T1000 (cell line): ENCODE measurements around the gene CCNH.

Experiments used
- DNase-seq: peaks from one replicate; lab custom pipeline; 2025; ENCODE audit warnings: mixed read lengths; lab: John Stamatoyannopoulos, UW

The CCNH gene

DNA sequence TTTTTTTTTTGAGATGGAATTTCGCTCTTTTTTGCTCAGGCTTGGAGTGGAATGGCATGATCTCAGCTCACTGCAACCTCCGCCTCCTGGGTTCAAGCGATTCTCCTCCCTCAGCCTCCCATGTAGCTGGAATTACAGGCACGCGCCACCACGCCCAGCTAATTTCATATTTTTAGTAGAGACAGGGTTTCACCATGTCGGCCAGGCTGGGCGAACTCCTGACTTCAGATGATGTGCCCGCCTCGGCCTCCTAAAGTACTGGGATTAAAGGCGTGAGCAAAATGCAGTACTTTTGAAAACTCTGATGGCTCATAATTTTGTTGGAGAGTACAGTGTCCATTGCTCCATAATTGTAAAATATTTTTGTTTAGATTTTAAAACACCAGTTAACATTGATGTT is 52.6 kb downstream of the CCNH start:
- DNase-seq = no peak

- DNase-seq = no peak
Measured at GRCh38 chr5:87359106-87359505, 53.6 kb downstream of the CCNH start.

DNA sequence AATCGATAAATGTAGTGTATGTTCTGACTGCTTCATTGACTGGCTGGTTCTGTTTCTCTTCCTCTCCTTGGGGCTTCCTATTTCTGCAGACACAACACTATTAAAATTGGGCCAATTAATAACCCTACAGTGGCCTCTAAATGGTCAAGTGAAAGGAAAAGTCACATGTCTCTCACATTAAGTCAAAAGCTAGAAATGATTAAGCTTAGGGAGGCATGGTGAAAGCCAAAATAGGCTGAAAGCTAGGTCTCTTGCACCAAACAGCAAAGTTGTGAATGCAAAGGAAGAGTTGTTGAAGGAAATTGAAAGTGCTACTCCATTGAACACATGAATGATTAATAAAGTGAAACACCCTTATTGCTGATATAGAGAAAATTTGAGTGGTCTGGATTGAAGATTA is 58.2 kb downstream of the CCNH start:
- no peak for DNase-seq

DNA sequence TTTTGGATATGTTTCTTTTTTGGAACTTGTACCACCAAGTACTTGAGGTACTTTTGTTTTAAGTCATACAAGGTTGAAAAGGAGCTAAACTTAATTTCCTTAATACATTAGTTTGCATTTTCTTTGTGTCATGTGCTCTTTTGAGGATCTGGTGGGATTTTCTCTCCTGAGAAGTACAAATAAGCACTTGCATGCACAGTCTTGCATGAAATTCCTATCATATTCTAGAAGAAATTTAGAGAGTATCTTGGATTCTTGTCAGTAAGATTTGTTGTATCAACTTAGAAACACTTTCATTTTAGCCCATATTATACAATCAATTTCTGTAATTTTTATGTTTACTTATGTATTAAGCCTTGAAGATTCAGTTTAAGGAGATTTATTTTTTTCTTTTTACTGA is 64.9 kb downstream of the CCNH start:
- DNase-seq = no peak

DNA sequence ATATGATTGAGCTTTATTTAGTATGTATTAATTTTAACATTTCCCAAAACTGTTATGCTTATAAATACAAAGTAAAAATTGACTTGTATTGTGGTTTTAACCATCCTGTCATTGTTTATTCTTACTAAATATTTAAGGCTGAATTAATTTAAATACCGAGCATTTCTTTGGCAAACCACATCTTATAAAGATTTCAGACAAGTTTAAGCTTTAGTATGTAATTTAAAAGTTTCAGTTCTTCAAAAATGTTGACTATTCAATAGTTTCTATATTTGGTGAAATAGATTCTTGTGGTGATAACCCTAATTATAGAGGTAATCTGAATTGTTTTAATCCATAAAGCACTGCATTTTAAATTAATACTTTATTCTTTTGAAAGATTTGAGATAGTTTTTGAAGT is 65.5 kb downstream of the CCNH start:
- DNase-seq = no peak
